Stimulated activated CD4-positive, alpha-beta T cell treated with anti-CD3 and anti-CD28 coated beads, Interleukin-4, amount 100 ng/mL, for 24 hours (primary cell): ENCODE data around the gene CAMK2N2.
"Not testable (repeated sequence)": the region's sequence is repeated elsewhere in the genome, so short reads cannot be mapped to it uniquely, and the experiment has no call there.

Experiments
- DNase-seq: peaks from one replicate; pipeline ENCODE4 v3.0.0-alpha.2; 2020

The CAMK2N2 gene

DNA sequence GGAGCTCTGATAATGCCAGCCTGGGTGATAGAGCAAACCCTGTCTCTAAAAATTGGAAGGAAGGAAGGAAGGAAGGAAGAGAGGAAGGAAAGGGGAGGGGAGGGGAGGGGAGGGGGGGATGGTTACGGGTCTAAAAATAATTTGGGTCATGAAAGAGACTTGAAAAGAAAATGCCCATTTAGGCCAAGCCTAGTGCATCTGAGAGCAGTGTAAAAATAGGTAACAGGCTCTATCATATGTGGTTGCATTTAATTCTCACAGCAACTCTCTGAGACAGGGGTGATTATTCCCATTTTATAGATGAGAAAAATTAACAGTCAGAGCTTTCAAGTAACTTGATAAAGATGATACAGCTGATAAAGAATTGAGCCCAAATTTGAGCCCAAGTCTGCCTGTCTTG lies 10.9 kb upstream of the CAMK2N2 start:
- no peak for DNase-seq

DNA sequence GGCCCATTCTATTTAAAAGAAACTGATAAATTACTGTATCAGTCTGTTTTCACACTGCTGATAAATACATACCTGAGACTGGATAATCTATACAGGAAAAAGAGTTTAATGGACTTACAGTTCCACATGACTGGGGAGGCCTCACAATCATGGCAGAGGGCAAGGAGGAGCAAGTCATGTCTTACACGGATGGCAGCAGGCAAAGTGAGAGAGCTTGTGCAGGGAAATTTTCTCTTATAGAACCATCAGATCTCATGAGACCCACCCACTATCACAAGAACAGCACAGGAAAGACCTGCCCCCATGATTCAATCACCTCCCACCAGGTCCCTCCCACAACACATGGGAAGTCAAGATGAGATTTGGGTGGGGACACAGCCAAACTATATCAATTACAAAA lies 5.9 kb upstream of the CAMK2N2 start:
- DNase-seq: not testable (repeated sequence)

DNA sequence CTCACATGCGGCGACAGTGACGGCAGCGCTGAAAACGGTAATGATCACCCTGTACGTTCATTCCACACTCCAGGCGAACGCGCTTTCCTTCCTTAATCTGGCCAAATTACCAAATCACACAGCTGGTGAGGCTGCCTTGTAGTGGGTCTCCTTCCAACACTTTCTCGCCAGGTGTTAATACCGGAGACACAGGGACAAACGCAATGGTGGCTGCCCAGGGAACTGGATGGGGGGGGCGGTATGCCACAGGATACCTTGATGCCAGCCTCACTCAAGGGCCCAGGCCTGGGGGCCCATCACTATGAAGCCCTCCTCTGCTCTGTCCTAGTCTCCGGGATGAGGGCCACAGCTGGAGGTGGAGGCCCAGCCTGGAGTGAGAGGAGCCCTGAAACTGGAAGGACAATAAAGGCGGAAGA lies 1.4 kb upstream of the CAMK2N2 start:
- no peak for DNase-seq

DNA sequence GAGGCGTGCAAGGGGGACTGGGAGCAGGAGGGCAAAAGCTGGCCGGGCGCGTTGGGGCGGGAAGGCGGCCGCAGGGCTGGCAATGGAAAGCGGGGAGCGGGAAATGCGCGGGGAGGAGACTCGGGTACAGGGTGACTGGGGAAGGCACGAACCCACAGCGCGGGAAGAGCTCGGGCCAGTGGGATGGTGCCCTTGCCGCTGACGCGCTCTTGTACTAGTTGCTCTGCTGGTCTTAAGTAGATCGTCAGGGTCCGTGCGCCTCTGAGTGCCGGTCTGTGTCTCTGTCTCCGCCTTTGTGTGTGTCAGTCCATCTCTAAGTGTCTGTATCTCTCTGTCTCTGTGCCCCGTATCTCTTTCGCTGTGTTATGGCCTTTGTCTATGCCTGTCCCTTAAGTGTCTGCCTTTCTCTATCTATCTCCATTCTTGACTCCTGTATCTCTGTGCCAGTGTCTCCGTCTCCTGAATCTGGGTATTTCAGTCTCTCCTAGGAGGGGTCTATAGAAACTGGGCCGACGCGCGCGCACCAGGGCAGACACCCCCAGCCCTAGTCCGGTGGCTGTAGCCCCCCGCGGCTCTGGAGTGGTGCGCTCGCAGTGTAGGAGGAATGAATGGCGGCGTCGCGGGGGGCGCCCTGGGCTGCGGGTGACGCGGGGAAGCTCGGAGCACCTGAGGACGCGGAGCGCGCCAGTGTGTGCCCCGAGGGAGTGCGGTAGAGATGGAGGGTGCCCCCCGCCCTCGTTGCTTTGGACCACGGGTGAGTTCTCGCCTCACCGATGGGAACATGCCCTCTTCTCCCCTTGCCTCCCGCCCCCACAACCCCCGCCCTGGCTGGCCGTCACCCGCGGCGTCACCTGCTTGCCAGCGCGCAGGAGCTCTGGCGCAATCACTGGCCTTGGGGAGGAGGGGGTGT lies 756 bp upstream of the CAMK2N2 start:
- DNase-seq: no peak

DNA sequence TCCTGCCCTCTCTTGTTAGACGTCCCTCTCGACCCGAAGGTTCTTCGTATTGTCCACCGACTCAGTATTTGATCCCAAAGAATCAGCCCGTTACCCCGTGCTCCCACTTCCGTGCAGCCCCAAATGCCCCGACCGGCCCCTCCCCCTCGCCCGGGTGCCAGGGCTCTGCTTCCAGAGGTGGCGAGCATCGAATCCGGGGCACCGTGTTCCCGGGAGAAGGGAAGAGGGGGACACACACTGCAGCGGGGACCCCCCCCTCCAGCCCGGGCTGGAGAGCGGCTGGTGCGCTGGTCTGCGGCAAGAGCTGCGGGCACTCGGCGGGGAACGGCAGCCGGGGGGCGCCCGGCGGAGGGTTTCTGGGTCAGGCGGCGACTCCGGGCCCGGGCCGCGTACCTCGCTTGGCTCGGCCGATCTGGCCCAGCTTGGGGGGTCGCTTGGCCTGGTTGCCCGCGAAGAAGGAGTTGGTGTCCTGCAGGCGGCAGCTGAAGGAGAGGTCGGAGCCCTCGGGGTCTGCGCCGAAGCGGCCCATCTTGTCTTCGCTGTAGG lies 556 bp downstream of the CAMK2N2 start:
- no peak for DNase-seq

DNA sequence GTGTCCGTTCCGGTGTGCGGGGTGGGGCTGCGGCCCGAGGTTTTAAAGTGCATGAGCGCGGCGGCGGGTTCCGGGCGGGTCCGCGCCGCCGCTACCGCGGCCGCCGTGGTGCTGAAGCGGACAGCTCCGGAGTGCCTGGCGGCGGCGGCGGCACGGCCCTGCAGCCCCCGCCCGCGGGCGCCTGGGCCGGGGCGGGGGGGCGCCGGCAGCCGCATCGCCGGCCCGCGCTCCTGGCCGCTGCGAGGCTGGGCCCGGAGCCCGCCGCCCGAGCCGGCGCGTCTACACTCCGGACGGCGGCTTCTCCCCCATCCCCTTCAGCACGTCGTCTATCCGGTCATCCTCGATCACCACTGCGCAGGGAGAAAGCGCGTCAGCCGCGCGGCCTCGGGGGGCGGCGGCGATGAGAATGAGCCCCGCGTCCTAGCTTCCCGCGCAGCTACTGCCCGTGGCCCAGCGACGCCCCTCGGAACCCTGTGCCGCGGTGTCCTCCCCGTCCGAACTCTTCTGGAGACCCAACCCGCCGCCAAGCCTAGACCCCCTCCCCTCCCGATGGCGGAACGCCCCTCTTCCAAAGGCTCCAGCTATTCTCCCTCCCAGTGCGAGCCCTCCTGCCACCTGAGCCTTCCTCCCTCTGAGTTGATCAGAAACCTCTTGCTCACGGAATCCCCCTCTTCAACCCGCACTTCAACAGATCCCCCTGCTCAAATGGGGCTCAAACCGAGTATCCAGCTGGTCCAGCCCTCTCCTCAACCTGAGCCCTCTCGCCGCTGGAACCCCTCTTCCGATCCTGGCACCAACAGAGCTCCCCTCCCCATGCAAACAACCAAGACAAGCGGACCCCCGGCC lies 1.3 kb downstream of the CAMK2N2 start:
- no peak for DNase-seq

DNA sequence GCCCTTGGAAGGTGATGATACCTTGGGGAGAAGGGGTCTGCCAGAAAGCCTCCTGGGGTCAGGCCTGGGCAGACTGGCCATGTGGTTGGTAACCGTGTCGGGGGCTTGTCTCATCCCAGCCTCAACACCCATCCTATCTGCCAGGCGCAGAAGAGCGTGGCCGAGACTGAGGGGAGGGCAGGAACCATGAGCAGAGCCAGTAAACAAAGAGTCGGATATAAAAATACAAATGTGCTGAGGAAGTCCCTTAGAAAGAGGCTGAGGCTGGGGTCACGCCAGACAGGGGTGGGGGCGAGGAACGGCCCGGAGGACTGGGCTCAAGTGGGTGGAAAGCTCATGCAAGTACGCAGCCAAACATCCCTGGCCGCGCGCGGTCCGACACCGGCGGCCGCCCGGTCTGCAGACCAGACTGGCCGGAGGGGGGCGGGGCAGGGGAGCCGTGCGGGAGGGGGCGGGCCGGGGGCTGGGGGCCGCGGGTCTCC lies 1.9 kb downstream of the CAMK2N2 start:
- DNase-seq: no peak

DNA sequence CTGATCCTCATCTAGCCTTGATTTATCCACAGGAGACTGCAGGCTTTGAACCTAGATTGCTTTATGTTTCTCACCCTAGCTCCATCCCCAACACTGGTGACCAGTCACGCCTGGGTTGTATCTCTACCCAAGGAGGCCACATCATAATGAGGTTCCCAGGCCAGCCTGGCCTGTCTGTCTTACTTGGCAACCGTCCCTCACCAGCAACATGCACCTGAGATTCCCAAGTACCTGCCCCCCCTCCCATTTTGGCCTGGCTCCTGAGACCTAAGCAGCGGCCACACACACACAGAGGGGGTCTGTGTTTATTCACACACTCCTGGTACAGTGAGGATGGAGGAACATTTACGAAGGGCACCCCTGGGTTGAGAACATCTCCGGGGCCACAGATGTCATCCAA lies 2.4 kb downstream of the CAMK2N2 start:
- DNase-seq: no peak

DNA sequence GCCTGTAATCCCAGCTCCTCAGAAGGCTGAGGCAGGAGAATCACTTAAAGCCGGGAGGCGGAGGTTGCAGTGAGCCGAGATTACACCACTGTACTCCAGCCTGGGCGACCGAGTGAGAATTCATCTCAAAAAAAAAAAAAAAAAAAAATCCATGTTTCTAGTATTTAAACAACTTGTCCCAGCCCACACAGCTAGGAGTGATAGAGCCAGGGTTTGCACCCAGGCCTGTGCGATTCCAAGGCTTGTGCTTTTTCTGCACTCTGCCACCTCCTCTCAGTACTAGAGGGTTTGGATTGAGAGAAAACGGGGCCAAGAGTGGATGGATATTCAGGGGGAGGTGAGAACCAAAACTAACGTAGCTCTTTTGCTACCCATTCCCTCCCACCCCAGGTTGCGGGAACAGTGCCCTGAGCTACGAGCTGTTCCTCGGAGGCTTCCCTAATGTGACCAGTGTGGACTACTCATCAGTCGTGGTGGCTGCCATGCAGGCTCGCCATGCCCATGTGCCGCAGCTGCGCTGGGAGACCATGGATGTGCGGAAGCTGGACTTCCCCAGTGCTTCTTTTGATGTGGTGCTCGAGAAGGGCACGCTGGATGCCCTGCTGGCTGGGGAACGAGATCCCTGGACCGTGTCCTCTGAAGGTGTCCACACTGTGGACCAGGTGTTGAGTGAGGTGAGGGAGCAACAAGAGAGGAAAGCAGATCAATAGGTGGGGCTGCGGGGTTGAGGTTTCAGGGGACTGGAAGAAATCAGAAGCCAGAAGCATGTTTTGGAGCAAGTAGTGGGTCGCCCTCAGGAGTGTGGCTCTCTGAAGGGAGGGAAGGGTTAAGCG lies 4.1 kb downstream of the CAMK2N2 start:
- DNase-seq: no peak

DNA sequence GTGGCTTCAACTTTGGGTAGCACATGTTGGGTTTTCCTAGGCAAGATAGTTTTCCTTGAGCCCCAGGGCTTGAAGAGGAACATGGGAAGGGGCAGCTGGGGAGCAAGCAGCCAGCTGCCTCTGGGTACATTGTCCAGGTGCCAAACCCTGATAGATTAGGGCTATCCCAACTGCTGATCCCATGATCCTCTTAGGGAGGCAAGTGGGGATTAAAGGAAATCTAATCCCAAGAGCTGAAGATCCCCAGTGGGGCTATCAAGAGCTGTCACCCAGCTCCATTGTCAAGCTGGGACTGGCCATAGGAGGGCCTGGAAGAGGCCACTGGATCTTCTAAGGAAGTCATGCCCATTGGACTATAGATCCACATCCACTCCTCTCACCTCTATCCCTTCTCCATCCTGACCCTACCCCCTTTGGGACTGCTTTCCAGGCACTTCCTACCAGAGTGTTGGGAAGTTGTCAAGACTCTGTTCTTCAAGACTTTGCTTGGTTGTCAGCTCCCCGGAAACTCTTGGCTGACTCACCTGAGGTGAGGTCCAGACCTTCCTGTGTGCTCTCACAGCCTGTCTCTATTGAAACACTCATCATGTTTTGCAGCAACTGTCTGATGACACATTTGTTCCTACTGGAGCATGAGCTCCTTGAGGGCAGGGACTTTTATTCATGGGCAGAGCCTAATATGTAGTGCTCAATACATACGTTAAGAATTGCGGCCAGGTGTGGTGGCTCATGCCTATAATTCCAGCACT lies 5.9 kb downstream of the CAMK2N2 start:
- peak; percentile 33 for DNase-seq

DNA sequence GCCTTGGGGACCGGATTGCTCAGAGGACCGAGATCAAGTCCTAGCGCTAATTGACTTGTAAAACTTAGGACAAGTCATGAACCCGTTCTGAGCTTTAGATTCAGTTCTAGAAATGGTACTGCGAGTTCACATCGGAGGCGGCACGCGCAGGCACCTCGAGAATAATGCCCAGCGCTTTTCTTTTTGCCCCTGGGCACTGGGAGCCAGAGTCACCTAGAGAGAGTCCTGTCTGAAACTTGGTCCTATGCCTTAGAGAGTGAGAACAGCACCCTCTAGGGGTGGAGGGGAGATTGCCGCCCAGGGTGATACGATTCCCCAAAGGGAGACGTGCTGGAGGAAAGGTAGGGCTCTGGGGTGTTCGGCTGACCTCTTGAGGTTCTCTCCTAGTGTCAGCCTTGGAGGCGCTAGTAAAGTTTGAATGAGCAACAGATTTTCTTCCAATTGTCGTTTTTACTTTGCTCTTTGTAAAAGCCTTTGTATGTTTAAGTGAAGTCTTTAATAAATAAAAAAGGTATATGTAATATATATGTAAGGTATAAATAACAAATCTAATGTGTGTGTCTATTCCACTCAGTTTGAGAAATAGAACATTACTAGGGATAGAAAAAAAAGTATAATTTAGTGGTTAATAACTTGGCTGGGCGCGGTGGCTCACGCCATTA lies 11.1 kb downstream of the CAMK2N2 start:
- DNase-seq: peak; percentile 93

DNA sequence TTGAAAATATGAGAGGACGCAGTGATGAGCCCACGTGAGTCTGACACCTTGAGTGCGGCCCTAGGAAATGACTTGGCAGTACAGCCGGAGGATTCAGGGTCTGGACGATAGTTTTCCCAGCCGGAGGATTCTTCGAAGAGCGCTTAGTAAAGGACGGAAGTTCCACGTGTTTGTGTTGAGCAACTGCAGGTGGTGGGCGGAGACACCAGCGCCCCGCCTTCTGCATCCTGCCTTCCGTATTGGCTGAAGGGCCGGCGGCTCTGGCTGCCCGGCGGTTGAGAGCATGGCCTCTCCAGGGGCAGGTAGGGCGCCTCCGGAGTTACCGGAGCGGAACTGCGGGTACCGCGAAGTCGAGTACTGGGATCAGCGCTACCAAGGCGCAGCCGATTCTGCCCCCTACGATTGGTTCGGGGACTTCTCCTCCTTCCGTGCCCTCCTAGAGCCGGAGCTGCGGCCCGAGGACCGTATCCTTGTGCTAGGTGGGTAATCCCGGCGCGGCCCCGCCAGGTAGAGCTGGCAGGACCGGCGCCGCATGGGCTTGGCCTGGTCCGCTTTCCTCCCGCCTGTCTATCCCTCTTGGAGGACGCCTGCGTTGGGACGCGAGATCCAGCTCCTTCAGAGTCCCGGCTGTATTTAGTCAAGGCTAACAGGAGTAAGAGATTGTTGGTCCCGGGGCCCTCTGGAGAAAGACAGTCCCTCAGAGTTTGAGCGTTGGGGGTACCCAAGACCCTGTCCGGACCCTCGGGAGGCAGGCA lies 11.8 kb downstream of the CAMK2N2 start, which contains the start of gene EEF1AKMT4:
Gene EEF1AKMT4, plus strand, starts transcription at position 261 of the 755 bp plus-strand sequence. Its CDS starts 23 bp downstream, at position 284.
- DNase-seq: peak; percentile 97

DNA sequence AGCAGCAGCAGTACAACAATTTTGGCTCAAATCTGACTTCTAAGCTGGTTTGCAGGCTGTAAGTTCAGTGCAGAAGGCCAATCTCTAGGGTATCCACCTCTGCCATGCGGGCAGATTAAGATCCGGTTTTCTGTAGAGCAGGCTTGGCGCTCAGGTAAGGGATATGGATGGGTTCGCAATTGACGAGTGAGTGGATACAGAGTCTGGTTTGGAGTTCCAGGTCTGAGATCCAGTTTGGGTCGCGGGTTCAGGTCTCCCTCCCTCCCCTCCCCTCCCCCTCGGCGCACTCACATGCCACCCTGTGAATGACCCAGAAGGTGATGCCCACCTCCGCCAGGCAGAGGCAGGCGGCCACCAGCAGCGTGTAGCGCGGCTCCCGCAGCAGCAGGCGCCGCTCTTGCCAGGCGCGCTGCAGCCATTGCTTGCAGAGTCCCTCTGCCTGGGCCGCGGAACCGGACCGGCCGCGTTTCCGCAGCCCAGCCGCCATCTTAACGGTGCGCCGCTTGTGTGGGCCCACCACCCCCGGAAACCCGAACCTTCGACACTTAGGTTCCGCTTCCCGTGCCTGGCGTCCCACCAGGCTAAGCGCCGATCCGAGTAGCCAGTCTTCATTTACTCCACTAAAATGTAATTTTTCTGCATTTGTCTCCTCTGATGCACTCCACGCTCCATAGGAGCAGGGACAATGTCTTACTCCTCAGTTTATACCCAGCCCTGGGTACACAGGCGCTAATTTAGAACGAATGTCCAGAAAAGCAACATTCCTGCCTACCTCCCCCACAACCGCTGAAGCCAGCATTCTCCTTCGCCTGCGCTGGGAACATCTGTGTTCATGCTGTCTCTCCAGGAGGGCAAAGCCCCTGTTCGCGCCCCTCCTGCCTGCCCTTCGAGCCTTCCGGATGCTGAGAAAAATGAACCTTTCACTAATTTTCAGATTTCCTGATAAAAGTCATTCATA lies 12.6 kb downstream of the CAMK2N2 start, which contains the start of gene ALG3:
Gene ALG3, minus strand, starts transcription at position 509 of the 958 bp plus-strand sequence. Its CDS starts 22 bp downstream, at position 487.
- peak; percentile 90 for DNase-seq

DNA sequence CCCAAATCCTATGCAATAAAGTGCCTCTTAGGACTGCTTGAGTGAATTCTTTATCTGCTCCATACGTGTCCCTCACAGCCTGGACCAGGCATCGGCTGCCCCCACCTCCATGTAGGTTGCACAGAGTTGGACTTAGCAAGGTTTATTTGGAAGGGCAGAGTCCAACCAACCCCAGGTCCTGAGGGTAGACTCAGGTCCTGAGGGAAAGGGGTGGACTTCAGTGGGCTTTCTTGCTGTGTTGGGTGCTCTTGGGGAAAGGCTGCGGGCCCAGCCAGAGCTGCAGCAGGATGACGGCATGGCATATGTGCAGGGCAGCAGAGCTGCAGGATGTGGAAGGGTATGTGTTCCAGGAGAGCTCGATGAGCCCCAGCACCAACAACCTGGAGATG lies 19.1 kb downstream of the CAMK2N2 start:
- DNase-seq: no peak

DNA sequence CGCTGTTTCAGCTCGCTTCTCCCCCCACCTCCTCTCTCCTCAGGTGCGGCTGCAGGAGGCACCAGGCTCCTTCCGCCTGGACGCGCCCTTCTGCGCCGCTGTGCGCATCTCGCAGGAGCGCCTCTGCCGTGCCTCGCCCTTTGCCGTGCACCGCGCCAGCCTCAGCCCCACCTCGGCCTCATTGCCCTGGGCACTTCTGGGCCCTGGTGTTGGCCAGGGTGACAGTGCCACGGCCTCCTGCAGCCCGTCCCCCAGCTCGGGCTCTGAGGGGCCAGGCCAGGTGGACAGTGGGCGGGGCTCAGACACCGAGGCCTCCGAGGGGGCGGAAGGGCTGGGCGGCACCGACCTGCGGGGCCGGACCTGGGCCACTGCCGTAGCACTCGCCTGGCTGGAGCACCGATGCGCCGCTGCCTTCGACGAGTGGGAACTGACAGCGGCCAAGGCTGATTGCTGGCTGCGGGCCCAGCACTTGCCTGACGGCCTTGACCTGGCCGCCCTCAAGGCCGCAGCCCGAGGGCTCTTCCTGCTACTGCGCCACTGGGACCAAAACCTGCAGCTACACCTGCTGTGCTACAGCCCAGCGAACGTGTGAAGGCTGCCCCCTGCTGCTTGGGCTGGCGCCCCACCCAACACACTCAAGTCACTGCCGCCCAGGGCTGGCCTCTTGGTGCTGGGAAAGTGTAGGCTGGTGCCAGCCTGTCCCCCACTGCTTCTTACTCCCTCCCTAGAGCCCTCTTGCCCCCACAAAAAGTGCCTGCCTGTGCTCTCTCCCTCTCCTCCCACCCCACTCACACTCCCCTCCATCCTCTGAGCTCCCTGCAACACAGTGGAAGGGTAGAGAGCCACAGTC lies 19.7 kb downstream of the CAMK2N2 start:
- no peak for DNase-seq

DNA sequence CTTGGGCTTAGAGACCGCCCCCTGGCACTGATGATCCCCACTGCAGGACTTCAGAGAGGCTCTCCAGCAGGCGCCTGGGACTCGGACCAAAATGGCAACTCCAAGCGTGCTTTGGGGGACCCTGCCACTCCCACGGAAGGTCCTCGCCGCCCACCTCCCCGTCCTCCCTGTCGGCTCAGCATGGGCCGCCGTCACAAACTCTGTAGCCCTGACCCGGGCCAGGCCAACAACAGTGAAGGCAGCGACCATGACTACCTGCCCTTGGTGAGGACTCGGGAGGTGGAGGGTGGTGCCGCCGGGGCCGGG lies 20.3 kb downstream of the CAMK2N2 start:
- no peak for DNase-seq

DNA sequence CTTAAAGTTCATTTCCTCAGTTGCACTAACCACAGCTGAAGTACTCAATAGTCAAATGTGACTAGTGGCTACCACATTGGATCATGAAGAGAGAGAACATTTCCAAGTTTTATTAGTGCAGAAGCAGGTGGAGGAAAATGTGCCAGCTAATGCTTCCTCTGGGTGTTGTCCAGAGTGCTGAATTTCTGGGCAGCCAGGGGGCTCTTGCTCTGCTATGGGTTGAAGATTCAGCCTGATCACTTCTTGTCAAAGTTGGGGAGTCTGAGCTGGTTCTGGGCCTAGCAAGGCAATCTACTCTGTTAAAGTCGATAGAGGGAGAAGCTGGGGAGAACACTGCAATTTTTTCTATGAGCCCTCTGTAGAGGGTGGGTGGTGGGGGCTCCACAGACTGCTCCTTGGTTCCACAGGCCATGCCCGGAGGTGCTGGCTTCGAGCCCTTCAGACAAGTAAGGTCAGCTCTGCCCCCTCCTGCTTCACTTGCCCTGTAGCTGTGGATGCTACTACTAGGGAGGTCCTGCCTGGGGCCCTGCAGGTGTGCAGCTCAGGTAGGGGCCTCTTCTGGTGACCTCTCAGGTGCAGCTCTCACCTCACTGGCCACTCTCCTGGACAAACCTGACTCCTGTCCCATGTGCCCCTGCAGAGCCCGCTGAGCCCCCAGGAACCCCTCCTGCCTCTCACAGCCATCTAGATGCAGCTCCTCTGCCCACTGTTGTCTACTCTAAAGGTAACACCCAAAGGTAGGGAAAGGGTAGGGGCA lies 20.8 kb downstream of the CAMK2N2 start:
- DNase-seq: no peak
